WI38 (cell line): ENCODE results near the gene LRFN5.

Experiments used
- H3K4me3 ChIP-seq: 2 replicates; pipeline ENCODE4 v1.5.1; 2011; ENCODE audit warnings: low read depth, mild to moderate bottlenecking, control low read depth, low read length
- CTCF ChIP-seq: IDR thresholded peaks from 2 replicates; pipeline ENCODE4 v1.5.1; 2012; ENCODE audit warnings: low read depth, mild to moderate bottlenecking, control low read depth, low read length

The LRFN5 gene

DNA sequence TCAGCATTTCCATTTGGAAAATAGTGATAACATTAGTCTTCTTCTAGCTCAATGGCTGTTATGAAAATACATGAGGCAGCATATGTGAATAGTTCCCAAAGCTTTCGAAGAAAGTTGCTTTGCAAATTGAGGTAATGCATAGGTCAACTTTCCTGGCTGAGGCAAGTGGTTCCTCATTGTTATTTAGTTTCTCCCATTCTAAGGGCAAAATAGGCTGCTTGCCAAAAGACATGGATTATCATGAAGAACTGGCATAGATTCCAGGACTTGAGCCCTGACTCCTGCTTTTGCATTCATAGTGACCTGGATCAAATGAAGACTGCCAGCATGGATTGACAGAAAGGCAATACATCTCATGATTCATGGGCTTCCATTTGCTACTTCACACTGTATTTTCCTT, 35.7 kb downstream of the LRFN5 start:
- TF ChIP-seq CTCF: no peak
- no peak overlapping the region for H3K4me3 ChIP-seq

DNA sequence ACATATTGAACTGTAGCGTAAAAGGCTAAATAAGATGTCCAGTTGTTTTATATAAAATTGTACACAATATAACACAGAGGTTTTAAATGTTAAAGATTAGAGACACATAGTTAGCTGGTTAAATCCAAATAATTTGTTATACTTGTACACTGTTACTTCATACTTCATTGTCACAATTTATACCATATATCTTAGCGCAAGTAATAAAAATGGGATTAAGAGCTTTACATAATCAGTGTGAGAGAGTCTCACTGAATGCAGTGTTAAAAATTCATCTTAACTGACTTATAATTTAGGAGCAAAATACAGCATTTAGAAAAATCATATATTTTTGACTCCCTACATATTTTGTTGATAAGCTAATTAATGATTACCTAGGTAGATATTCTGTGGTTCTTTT, 36.1 kb downstream of the LRFN5 start:
- no peak overlapping the region for H3K4me3 ChIP-seq
- TF ChIP-seq CTCF: no peak

- no peak overlapping the region for H3K4me3 ChIP-seq
- TF ChIP-seq CTCF: no peak
These were observed 37.9 kb downstream of the LRFN5 start for GRCh38 chr14:41644606-41645005.

DNA sequence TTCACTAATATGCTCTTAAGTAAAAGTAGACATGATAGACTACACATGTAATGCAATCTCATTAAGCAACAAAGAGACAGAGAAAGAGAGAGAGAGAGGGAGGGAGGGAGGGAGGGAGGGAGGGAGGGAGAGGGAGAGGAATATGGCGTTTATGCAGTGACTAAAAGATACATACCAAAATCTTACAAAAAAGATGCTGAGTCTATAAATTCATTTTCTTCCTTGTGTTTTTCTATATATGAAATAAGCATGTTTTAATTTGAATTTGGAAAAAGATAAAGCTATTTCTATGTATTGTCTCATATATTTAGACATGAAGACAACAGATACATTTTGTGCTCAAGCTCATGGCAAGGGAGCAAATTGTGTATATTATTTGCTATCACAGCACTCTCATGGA, 44.1 kb downstream of the LRFN5 start:
- TF ChIP-seq CTCF: no peak
- no peak overlapping the region for H3K4me3 ChIP-seq

DNA sequence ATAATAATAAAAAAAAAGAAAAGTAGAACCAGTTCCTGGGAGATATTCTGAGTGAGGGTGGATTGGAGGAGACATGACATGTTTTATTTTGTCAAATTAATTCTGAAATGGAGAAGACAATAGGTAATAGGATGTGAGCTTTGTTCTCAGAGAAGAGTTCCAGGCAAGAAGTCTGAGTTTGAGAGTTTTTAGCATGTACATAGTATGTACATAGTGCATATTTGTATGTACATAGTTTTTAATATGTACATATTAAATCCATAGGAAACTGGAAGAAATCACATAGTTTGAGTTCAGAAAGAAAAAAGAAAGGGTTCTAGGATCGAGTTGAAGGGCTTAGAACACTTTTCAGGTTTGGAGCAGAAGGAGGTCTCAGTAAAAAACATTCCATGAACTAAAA, 47.5 kb downstream of the LRFN5 start:
- H3K4me3 ChIP-seq: no peak overlapping the region
- no peak for TF ChIP-seq CTCF

DNA sequence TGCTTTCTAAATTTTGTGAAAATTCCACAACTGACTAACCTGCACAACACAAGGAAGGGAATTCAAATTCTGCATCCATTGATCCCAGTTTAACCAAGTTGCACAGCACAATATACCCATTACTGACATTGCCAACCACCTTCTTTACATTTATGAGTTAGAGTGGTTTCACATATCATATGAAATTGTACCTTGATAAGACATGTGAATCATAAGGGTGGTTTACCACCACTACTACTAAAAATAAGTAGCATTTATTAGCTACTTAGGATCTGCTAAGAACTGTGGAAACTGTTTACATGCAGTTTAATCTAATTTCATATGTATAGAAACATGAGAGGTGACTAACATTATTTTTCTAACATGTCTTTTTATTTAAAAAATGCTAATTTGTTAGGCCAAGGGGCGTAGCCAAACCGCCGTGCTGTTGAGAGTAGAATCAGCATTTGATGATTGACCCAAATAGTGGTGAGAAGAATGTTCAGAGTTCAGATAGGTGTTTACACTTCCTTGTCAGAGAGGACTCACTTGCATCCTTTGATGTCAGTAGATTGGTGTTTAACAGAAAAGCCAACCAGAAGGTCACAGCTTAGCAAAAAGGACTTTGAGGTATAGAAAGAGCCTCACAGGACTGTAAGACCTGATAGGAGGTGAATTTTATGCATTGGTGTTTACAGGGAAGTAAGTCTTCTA, 56.2 kb downstream of the LRFN5 start:
- H3K4me3 ChIP-seq: no peak overlapping the region
- TF ChIP-seq CTCF: no peak

GRCh38 chr14:41663473-41663850, 56.8 kb downstream of the LRFN5 start:
- no peak overlapping the region for H3K4me3 ChIP-seq
- TF ChIP-seq CTCF: no peak
